ENCODE data around the gene PIGU. TPM values are rescaled to one million over a fixed set of nuclear protein-coding genes. Genes with fewer than 3 reads are reported as not detected.

Gene PIGU
- total and polyA plus RNA-seq, 2 donors (not counting 3 experiments of a cell fraction or from before 2014, with no cell fraction given): 20.3 to 81.8 TPM

GRCh38 chr20:34539756-34540155 lies 137.1 kb downstream of the PIGU start:
- peaks cover 15 to 33% of the 10 kb centered on the region in 2 experiments for H3K36me3 ChIP-seq (ENCODE audit: control insufficient read depth in 2 of 2, extremely low read depth in 1 of 2, insufficient read depth in 2 of 2, low read length in 2 of 2)
- H3K9me1 ChIP-seq (replicated peaks; ENCODE audit: control insufficient read depth, extremely low read depth, insufficient read depth, low read length): no peaks in the 10 kb centered on the region
- no peaks in the 10 kb centered on the region for H3K79me2 ChIP-seq (ENCODE audit: control insufficient read depth, insufficient read depth, low read length)
- no peak overlapping the region for H3K9ac ChIP-seq (replicated peaks; ENCODE audit: extremely low read depth, insufficient read depth, low read length)
- no peaks in the 10 kb centered on the region for H3K4me1 ChIP-seq (ENCODE audit: control insufficient read depth, extremely low read depth, insufficient read depth, low read length)
- no peaks in the 10 kb centered on the region for H4K20me1 ChIP-seq (replicated peaks; ENCODE audit: control insufficient read depth, extremely low read depth, insufficient read depth, low read length)
- TF ChIP-seq FOS (IDR thresholded peaks at IDR 0.05; ENCODE audit: borderline replicate concordance, insufficient read depth, low read length) (no peak), JUN (IDR thresholded peaks at IDR 0.05; ENCODE audit: borderline replicate concordance, insufficient read depth, insufficient read length, low read depth) (no peak)
- intact Hi-C loops (cut with micrococcal nuclease): no loop called here
- H3K4me3 ChIP-seq (replicated peaks in 1 of 3; ENCODE audit: insufficient read depth in 1 of 3, low read depth in 1 of 3, low read length in 3 of 3): no peak overlapping the region
- no peak overlapping the region for H3K27ac ChIP-seq (ENCODE audit: insufficient read depth, low read depth, low read length)
- H3K9me3 ChIP-seq (replicated peaks; ENCODE audit: control insufficient read depth, insufficient read depth, low read length): no peaks in the 10 kb centered on the region
- ChIA-PET POLR2A (no interaction called here), CTCF (interaction anchor here (1.6 to 5.6 kb wide), 4 partner anchors 17 to 230 kb away, joined by 5 to 53 read pairs (median 27); no protein-coding TSS in a partner anchor)
- BruUV-seq (replicated peaks): no TSS peak
- FAIRE-seq: no peak
- H3K4me2 ChIP-seq (ENCODE audit: insufficient read depth, low read length): no peak overlapping the region
- H2AFZ ChIP-seq (ENCODE audit: low read depth, low read length): no peak overlapping the region
- no peaks in the 10 kb centered on the region for H3K27me3 ChIP-seq (ENCODE audit: control insufficient read depth in 2 of 2, insufficient read depth in 2 of 2, low read length in 2 of 2)
- dilution Hi-C loops (cut with MboI; ENCODE audit: extremely low pct_ligation_motif_present, low sequenced_read_pairs): no loop called here
- DNase-seq (ENCODE audit: low read depth, low spot score): no peak

- FAIRE-seq: peak; percentile 69
- H4K20me1 ChIP-seq (replicated peaks; ENCODE audit: control insufficient read depth, extremely low read depth, insufficient read depth, low read length): no peaks in the 10 kb centered on the region
- POLR2A ChIA-PET: no interaction called here
- no peak overlapping the region for H3K9ac ChIP-seq (replicated peaks; ENCODE audit: extremely low read depth, insufficient read depth, low read length)
- no peak for TF ChIP-seq GATA2 (IDR thresholded peaks at IDR 0.05; ENCODE audit: insufficient read depth, insufficient read length, low read depth, low read length)
- TF ChIP-seq JUN (IDR thresholded peaks at IDR 0.05; ENCODE audit: borderline replicate concordance, insufficient read depth, insufficient read length, low read depth): no peak
- TF ChIP-seq CTCF (IDR thresholded peaks at IDR 0.05; ENCODE audit: extremely low read depth in 1 of 2, insufficient read depth in 1 of 2, low read depth in 1 of 2, low read length in 2 of 2): peak; percentile 75 to 87
- no peak for TF ChIP-seq MAX (IDR thresholded peaks at IDR 0.05; ENCODE audit: insufficient read depth, insufficient read length)
- no peak overlapping the region for H2AFZ ChIP-seq (ENCODE audit: low read depth, low read length)
- H3K4me1 ChIP-seq (ENCODE audit: control insufficient read depth, extremely low read depth, insufficient read depth, low read length): no peaks in the 10 kb centered on the region
- no peak overlapping the region for H3K4me3 ChIP-seq (replicated peaks in 1 of 3; ENCODE audit: insufficient read depth in 1 of 3, low read depth in 1 of 3, low read length in 3 of 3)
- H3K4me2 ChIP-seq (ENCODE audit: insufficient read depth, low read length): no peak overlapping the region
- H3K79me2 ChIP-seq (ENCODE audit: control insufficient read depth, insufficient read depth, low read length): no peaks in the 10 kb centered on the region
- H3K36me3 ChIP-seq (ENCODE audit: control insufficient read depth in 2 of 2, extremely low read depth in 1 of 2, insufficient read depth in 2 of 2, low read length in 2 of 2): peaks cover 15 to 40% of the 10 kb centered on the region in 2 experiments
- peak; percentile 45 for DNase-seq (ENCODE audit: low read depth, low spot score)
- intact Hi-C loops (cut with micrococcal nuclease) (loop anchor here (1.0 kb wide), 2 partner anchors 170 to 230 kb away; no protein-coding TSS in a partner anchor), dilution Hi-C loops (cut with MboI; ENCODE audit: extremely low pct_ligation_motif_present, low sequenced_read_pairs) (no loop called here)
- H3K9me3 ChIP-seq (replicated peaks; ENCODE audit: control insufficient read depth, insufficient read depth, low read length): no peaks in the 10 kb centered on the region
- H3K9me1 ChIP-seq (replicated peaks; ENCODE audit: control insufficient read depth, extremely low read depth, insufficient read depth, low read length): no peaks in the 10 kb centered on the region
- no peak overlapping the region for H3K27ac ChIP-seq (ENCODE audit: insufficient read depth, low read depth, low read length)
- H3K27me3 ChIP-seq (ENCODE audit: control insufficient read depth in 2 of 2, insufficient read depth in 2 of 2, low read length in 2 of 2): no peaks in the 10 kb centered on the region
- BruUV-seq (replicated peaks): no TSS peak
- CTCF ChIA-PET: interaction anchor here (0.6 to 5.6 kb wide), 29 partner anchors 8 to 348 kb away, joined by 3 to 53 read pairs (median 4); partner anchors contain the start of gene MAP1LC3A
Measured at GRCh38 chr20:34538671-34539123, 138.2 kb downstream of the PIGU start.

Data from endothelial cell of umbilical vein (primary cell).